ENCODE measurements around the gene MTG1.
"Not testable (repeated sequence)": the region's sequence is repeated elsewhere in the genome, so short reads cannot be mapped to it uniquely, and the experiment has no call there.

The MTG1 gene

DNA sequence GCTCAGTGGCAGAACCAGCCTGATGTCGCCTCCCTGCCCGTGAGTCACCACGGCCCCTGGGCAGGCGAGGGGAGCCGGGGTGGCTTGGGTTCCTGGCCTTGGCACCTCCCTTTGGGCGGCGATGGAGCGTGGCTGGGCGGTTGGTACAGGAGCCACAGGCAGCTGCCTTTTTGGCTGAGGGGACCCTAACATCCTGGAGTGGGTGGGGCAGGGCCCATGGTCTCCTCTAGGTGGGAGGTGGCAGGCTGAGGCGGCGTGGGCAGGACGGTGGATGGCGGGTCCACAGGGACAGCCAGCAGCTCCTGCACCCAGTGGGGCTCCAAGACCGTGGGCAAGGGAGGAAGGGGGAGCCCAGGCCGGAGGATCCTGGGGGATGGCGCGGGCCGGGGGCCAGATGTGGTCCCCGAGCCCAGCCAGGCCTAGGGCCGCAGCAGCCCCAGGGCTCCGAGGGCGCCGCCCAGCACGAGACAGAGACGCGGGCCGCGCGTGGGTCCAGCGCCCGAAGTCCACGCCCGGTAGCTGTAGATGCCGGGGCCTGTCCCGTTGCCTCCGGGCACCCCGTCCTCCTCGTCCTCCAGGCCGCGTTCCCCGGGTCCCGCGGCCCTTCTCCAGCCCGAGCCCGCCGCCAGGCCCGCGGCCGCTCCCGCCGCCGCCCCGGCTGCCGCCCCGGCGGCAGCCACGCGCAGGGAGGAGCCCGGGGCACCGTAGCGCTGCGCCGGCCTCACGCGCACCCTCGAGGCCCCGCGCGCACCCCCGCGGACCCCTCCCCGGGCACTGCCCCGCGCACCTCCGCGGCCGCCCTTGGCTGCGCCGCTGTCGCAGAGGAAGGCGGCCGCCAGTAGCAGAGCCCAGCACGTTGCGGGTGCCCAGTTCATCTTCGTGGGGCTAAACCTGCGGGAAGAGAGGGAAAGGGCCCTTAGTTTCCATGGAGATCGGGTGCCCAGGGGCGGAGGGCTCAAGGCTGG is 29.1 kb downstream of the MTG1 start:
- Histone ChIP-seq H3K4me3 (ENCODE audit: low read length) (no peak overlapping the region), H3K27ac (ENCODE audit: low read length) (no peak overlapping the region), H3K4me2 (ENCODE audit: low read length) (no peak overlapping the region), H3K4me1 (ENCODE audit: low read length) (no peaks in the 10 kb centered on the region), H3K79me2 (ENCODE audit: low read length) (no peaks in the 10 kb centered on the region), H3K9ac (ENCODE audit: low read length) (no peak overlapping the region), H3K9me3 (ENCODE audit: insufficient read depth, low read length) (no peaks in the 10 kb centered on the region), H3K27me3 (ENCODE audit: low read depth, low read length) (no peaks in the 10 kb centered on the region), H4K20me1 (ENCODE audit: insufficient read depth, low read length) (no peaks in the 10 kb centered on the region), H2AFZ (ENCODE audit: low read depth, low read length) (no peak overlapping the region), H3K36me3 (replicated peaks; ENCODE audit: low read depth, low read length) (peaks cover 5% of the 10 kb centered on the region)
- TF ChIP-seq, protein P1, sequence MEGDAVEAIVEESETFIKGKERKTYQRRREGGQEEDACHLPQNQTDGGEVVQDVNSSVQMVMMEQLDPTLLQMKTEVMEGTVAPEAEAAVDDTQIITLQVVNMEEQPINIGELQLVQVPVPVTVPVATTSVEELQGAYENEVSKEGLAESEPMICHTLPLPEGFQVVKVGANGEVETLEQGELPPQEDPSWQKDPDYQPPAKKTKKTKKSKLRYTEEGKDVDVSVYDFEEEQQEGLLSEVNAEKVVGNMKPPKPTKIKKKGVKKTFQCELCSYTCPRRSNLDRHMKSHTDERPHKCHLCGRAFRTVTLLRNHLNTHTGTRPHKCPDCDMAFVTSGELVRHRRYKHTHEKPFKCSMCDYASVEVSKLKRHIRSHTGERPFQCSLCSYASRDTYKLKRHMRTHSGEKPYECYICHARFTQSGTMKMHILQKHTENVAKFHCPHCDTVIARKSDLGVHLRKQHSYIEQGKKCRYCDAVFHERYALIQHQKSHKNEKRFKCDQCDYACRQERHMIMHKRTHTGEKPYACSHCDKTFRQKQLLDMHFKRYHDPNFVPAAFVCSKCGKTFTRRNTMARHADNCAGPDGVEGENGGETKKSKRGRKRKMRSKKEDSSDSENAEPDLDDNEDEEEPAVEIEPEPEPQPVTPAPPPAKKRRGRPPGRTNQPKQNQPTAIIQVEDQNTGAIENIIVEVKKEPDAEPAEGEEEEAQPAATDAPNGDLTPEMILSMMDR (IDR thresholded peaks at IDR 0.05; ENCODE audit: low read depth, low read length), result no peak
- TF ChIP-seq EZH2phosphoT487 (IDR thresholded peaks at IDR 0.05; ENCODE audit: low read depth), result no peak

DNA sequence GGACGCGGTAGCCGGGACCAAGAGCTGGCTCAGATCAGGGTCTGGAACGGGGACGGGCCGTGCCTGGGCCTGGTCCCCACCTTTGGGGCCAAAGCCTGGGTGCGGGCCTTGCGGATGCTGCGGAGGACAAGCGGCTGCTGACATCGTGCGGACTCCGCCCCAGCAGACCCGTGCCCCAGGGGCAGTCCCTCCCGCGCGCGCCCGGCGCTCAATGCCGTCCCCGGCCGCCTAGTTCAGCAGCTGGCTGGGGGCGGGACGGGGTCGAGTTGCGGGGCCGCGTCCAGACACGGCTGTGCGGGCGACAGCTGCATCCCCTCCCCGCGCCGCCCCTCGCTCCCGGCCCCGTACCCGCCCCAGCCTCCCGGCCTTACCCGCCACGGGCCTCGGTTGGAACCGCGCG is 30.1 kb downstream of the MTG1 start:
- H3K9ac ChIP-seq (ENCODE audit: low read length); H3K4me1 ChIP-seq (ENCODE audit: low read length); H4K20me1 ChIP-seq (ENCODE audit: insufficient read depth, low read length); H3K4me3 ChIP-seq (ENCODE audit: low read length); H2AFZ ChIP-seq (ENCODE audit: low read depth, low read length); H3K27me3 ChIP-seq (ENCODE audit: low read depth, low read length); H3K4me2 ChIP-seq (ENCODE audit: low read length); H3K27ac ChIP-seq (ENCODE audit: low read length); H3K79me2 ChIP-seq (ENCODE audit: low read length); H3K9me3 ChIP-seq (ENCODE audit: insufficient read depth, low read length); H3K36me3 ChIP-seq (replicated peaks; ENCODE audit: low read depth, low read length): not testable (repeated sequence)

DNA sequence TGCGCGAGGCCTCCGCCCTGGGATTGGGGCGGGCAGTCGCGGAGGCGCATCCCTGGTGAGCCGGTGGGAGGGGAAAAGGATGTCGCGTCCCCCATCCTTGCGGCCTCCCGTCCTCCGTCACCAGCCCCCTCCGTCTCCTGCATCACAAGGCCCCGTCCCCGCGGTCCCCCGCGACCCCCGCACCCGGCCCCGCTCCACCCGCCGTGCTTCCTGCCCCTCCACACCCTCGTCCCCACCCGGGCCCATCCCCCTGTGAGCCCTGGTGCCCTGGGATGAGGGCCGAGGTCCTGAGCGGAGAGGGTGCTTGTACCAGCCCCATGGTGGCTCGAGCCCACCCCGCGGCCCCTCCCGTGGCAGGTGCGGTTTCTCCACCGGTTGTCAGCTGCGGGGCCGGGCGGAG is 30.6 kb downstream of the MTG1 start, which contains the start of gene SPRN:
Gene SPRN, minus strand, starts transcription at position 25 of the 400 bp plus-strand sequence. CDS start 944 bp downstream, outside the sequence.
- not testable (repeated sequence) for H3K4me1 ChIP-seq (ENCODE audit: low read length); H3K4me3 ChIP-seq (ENCODE audit: low read length); H3K36me3 ChIP-seq (replicated peaks; ENCODE audit: low read depth, low read length); H3K4me2 ChIP-seq (ENCODE audit: low read length); H2AFZ ChIP-seq (ENCODE audit: low read depth, low read length); H3K27ac ChIP-seq (ENCODE audit: low read length); H3K27me3 ChIP-seq (ENCODE audit: low read depth, low read length); H3K9me3 ChIP-seq (ENCODE audit: insufficient read depth, low read length); H3K9ac ChIP-seq (ENCODE audit: low read length); H3K79me2 ChIP-seq (ENCODE audit: low read length); H4K20me1 ChIP-seq (ENCODE audit: insufficient read depth, low read length)

DNA sequence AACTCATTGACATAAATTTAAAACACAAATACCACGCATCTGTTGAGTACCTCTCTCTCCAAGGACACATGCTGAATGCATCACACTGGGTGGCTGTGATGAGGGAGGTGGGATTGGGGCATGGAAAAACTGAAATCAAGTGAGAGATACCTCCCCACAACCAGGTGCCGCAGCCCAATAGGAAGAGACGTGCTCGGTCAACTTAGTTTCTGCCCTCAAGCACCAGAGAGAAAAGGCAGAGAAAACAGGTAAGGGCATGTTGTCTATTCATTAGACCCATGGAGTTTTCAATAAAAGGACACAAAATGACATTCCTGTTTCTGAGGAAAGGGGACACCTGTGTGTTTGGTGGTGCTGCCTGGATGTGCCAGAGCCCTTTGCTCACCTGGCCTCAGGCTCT is 35.6 kb downstream of the MTG1 start:
- H3K79me2 ChIP-seq (ENCODE audit: low read length); H3K4me3 ChIP-seq (ENCODE audit: low read length); H2AFZ ChIP-seq (ENCODE audit: low read depth, low read length); H4K20me1 ChIP-seq (ENCODE audit: insufficient read depth, low read length); H3K9ac ChIP-seq (ENCODE audit: low read length); H3K9me3 ChIP-seq (ENCODE audit: insufficient read depth, low read length); H3K36me3 ChIP-seq (replicated peaks; ENCODE audit: low read depth, low read length); H3K27ac ChIP-seq (ENCODE audit: low read length); H3K27me3 ChIP-seq (ENCODE audit: low read depth, low read length); H3K4me1 ChIP-seq (ENCODE audit: low read length); H3K4me2 ChIP-seq (ENCODE audit: low read length): not testable (repeated sequence)

DNA sequence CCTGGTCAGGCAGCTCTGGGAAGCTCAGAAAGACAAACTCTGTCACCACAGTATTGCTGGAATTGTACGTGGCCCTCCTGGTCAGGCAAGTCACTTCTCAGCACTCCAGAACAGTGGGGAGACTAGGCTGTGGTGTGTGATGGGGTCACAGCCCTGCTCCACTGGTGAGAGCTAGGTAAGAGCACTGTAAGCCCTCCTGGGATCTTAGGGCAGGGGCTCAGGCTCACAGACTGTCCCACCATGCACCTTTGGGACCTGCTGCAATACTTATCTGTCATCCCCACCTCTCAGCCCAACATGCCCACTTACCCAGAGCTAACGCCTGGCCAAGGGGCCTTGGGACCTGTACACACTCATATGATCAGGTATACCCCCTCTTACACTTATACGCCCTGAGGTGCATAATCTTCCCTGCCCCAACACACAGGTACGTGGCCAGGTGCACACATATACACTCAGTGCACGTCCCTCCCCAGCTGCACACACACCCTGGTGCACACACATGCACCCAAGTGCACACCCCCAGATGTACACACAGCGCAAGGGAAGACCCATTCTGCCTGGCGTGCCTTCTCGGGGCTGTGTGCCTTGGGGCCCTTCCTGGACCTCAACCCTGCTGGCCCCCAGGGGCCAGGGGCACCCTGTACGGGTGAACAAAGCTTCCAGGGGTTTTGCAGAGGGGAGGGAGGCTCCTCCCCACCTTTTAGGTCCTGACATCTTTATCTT is 38.1 kb downstream of the MTG1 start:
- H3K27me3 ChIP-seq (ENCODE audit: low read depth, low read length); H4K20me1 ChIP-seq (ENCODE audit: insufficient read depth, low read length); H3K9ac ChIP-seq (ENCODE audit: low read length); H3K4me3 ChIP-seq (ENCODE audit: low read length); H3K9me3 ChIP-seq (ENCODE audit: insufficient read depth, low read length); H3K79me2 ChIP-seq (ENCODE audit: low read length); H3K27ac ChIP-seq (ENCODE audit: low read length); H3K4me2 ChIP-seq (ENCODE audit: low read length); H2AFZ ChIP-seq (ENCODE audit: low read depth, low read length); H3K36me3 ChIP-seq (replicated peaks; ENCODE audit: low read depth, low read length); H3K4me1 ChIP-seq (ENCODE audit: low read length): not testable (repeated sequence)

DNA sequence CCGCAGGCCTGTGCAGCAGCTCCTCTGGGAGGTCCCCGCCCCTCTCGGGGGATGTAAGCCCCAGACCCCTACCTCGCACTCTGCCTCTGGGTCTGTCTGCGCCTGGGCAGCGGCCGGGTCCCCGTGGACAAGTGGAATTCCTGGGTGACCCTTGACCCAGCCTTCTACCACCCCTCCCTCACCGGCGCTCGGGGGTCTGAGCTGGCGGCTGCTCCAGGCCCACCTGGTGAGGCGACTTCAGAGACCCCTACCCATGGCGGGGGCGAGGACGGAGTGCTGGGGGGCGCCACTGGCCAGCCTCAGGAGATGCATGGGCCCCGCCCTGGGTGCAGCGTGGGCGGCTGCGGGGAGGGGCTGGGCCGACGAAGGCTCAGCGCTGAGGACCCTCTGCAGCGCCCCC is 38.8 kb downstream of the MTG1 start:
- H3K27ac ChIP-seq (ENCODE audit: low read length); H3K79me2 ChIP-seq (ENCODE audit: low read length); H3K9ac ChIP-seq (ENCODE audit: low read length); H3K4me1 ChIP-seq (ENCODE audit: low read length); H2AFZ ChIP-seq (ENCODE audit: low read depth, low read length); H3K9me3 ChIP-seq (ENCODE audit: insufficient read depth, low read length); H3K4me2 ChIP-seq (ENCODE audit: low read length); H3K27me3 ChIP-seq (ENCODE audit: low read depth, low read length); H4K20me1 ChIP-seq (ENCODE audit: insufficient read depth, low read length); H3K36me3 ChIP-seq (replicated peaks; ENCODE audit: low read depth, low read length); H3K4me3 ChIP-seq (ENCODE audit: low read length): not testable (repeated sequence)
